ENCODE measurements around the gene PLD3.

Gene PLD3

GRCh38 chr19:40412866-40413265 lies 64.4 kb downstream of the PLD3 start:
- no peak for DNase-seq (ENCODE audit: low spot score)

DNA sequence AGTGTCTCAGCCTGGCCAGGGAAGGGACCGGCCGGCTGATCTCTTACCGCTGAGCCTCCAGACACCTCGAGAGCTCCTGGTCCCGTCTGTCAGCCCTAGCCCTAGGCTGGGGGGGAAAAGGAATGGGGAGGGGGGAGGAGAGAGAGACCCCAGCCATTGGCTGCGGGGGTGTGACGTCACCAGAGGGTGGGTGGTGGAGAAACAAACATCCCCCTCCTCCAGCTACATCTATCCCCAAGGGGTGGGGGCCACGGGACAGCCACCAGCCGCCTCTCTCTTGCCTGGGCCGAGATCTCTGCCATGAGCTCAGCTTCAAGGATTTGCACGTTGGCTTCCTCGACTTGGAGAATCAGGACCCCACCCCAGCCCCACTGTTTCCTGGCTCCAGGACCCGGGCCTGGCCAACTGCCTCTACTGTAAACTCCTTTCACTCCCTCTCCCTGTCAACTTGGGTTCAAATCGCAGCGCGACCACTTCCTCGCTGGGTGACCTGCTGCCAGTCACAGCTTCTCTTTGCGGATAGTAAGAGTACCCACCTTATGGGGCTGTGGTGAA lies 64.9 kb downstream of the PLD3 start, which contains the start of gene PRX:
PRX (minus strand) TSS at position 88 of the 555 bp plus-strand sequence. CDS start 5,446 bp downstream, outside the sequence.
- DNase-seq (ENCODE audit: low spot score) = peak; percentile 51

DNA sequence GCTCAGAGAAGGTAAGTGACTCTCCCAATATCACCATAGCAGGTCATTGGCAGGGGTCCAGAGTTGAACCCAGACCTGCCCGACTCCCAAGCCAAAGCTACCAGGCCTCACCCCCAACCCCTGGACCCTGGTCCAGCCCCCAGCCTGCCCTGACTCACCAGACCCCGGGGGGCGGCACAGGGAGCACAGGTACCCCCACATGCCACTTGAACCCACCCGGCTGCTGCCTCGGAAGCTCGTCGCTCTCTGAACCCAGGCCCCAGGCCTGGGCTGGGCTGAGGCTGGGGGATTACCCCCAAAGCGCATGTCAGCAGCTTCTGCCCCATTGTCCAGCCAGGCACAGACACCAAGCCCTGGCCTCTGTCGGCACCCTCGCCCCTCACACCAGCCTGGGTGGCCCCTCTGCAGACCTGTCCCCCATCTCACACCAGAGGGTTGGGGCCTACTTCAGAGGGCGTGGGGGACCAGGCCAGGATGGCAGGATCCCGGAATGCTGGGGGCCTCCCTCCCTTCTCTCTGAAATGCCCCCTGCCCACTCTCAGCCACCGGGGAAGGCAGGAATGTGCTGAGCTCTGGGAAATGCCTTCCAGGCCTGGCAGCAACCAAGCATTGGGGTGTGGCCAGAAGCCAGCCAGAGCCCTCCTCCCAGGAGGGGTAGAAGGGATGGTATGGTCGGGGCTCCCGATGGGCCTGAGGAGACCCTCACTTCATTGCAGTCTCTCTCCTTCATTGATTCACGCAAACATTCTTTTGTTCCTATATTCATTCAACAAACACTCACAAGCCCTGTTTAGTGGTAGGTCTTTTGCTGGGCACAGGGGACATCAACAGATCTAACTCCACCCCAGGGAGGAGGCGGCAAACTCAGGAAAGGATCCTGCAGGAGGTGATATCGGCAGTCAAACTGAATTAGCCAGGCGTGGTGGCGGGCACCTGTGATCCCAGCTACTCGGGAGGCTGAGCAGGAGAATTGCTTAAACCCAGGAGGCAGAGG lies 66.3 kb downstream of the PLD3 start:
- DNase-seq (ENCODE audit: low spot score) = no peak

- DNase-seq (ENCODE audit: low spot score) = no peak
Observed at GRCh38 chr19:40415768-40416167, 67.3 kb downstream of the PLD3 start.

- DNase-seq (ENCODE audit: low spot score) = no peak
Observed at GRCh38 chr19:40416918-40417642, 68.6 kb downstream of the PLD3 start.

DNA sequence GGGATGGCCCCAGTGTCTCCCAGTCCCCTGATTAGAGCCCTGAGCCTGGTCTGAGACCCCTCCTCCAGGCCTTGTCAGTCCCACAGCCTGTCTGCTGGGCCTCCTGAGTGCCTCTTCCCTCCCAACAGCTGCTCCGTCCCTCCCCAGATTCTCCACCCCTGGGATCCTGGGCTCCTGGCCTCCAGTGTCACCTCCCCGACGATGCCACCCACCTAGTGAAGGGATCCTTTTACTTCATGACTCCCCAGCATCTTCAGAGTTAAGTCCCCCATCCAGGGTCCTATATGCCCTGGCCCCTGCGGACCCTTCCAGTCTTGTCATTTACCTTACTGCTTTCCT lies 69.1 kb downstream of the PLD3 start:
- no peak for DNase-seq (ENCODE audit: low spot score)

DNA sequence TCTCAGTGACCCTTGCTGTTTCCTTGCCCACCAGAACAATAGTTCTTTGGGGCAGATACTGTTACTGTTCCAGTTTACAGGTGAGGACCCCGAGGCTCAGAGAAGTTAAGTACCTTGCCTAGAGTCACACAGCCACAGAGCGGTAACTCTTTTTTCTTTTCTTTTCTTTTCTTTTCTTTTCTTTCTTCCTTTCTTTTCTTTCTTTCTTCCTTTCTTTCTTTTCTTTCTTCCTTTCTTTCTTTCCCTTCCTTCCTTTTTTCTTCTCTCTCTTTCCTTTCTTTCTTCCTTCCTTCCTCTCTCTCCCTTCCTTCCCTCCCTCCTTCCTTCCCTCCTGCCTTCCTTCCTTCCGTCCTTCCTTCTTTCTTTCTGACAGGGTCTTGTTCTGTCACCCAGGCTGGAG lies 69.5 kb downstream of the PLD3 start:
- no peak for DNase-seq (ENCODE audit: low spot score)

DNA sequence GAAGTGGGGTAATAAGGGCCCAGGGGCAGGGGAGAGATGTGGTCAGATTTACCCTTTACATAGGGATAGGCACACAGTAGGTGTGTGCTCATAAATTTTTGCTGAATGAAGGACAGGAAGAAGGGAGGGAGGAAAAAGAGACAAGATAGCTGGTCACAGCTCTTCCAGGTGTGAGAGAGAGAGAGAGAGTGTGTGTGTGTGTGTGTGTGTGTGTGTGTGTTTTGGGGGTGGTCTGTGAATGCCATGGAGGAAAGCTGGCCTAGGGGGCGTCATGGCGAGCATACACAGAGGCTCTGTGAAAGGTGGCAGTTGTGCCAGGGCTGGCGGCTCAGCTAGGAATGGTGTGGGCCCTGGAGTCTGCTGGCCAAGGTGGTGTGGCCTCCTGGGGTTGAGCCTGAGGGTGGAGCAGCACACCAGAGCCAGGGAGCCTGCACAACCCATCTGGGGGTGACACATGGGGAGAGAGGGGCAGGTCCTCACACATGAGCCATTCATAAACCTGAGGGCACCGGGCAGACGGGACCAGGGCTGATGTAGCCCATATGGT lies 70.6 kb downstream of the PLD3 start:
- DNase-seq (ENCODE audit: low spot score) = no peak

- DNase-seq (ENCODE audit: low spot score) = no peak
Observed at GRCh38 chr19:40419780-40420179, 71.3 kb downstream of the PLD3 start.

GRCh38 chr19:40420451-40420765 lies 71.9 kb downstream of the PLD3 start:
- DNase-seq (ENCODE audit: low spot score) = no peak

- DNase-seq (ENCODE audit: low spot score) = peak; percentile 87
Observed at GRCh38 chr19:40420766-40421765, 72.6 kb downstream of the PLD3 start.

DNA sequence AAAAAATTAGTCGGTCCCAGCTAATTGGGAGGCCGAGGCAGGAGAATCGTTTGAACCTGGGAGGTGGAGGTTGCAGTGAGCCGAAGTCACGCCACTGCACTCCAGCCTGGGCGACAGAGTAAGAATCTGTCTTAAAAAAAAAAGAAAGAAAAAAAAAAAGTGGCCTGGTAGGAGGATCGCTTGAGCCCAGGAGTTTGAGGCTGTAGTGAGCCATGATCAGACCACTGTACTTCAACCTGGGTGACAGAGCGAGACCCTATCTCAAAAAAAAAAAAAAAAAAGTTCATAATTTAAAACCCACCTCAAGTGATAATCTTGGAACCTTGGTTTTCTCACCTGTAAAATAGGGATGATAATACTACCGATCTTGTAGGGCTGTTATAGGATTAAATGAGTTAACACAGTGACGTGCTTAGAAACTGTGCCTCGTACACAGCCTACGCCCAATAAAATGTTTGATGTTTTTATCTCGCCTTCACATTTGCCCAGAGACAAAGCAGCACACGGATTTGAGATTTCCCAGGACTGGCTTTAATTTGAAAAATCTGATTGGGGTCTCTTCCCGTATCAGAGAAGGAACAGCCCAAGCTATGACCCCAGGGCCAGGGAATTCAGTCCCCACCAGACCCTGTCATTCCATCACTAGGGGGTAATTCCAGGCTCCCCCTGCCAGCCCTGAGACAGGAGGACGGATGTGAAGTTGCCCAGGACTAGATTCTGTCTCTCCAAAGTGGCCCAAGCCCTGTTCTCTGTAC lies 73.7 kb downstream of the PLD3 start:
- DNase-seq (ENCODE audit: low spot score) = peak; percentile 72

DNA sequence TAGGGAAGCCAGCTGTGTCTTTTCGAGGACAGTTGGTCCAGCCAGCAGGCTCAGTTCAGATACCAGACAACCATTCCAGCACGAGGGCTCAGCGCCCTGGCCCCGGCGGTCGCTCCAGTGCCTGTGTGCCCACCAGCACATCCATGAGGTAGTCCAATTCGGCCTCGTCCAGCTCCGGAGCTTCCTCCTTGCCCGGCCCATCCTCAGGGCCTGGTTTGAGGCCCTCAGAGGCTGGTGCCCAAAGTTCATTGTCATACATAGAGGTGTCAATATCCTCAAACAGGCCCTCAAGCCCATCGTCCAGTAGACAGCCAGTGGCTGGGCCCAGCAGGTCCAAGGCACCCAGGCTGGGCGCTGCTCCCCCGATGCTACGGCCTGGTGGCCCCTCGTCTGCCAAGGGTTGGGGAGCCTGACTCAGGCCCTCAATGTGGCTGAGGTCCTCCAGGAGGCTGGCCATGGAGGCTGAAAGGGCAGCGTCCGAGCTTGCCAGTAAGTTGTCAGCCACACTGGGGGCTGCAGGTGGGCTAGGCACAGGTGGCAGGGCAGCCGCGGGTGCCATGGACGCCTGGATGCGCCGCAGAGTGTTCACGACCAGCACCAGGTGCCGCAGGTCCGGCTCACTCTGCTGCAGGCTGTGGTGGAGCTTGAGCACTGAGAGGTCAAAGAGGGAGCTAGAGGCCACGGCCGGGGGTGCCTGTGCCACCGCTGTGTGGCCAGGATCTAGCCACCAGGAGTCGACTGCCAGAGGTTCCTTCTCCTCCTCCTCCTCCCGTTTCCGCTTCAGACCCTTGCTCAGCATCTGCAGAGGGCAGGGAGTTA lies 74.5 kb downstream of the PLD3 start:
- no peak for DNase-seq (ENCODE audit: low spot score)

DNA sequence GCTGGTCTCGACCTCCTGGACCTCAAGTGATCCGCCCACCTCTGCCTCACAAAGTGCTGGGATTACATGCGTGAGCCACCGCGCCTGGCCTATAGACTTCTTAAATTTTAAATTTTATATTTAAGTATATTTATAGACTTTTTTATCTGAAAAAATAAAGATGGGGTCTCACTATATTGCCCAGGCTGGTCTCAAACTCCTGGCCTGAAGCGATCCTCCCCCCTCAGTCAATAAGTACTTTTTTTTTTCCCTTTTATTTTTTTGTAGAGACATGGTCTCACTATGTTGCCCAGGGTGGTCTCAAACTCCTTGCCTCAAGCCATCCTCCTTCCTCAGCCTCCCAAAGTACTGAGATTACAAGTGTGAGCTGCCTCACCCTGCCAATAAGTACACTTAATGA lies 75.4 kb downstream of the PLD3 start:
- no peak for DNase-seq (ENCODE audit: low spot score)

- DNase-seq (ENCODE audit: low spot score) = no peak
Observed at GRCh38 chr19:40424637-40425449, 76.3 kb downstream of the PLD3 start.

DNA sequence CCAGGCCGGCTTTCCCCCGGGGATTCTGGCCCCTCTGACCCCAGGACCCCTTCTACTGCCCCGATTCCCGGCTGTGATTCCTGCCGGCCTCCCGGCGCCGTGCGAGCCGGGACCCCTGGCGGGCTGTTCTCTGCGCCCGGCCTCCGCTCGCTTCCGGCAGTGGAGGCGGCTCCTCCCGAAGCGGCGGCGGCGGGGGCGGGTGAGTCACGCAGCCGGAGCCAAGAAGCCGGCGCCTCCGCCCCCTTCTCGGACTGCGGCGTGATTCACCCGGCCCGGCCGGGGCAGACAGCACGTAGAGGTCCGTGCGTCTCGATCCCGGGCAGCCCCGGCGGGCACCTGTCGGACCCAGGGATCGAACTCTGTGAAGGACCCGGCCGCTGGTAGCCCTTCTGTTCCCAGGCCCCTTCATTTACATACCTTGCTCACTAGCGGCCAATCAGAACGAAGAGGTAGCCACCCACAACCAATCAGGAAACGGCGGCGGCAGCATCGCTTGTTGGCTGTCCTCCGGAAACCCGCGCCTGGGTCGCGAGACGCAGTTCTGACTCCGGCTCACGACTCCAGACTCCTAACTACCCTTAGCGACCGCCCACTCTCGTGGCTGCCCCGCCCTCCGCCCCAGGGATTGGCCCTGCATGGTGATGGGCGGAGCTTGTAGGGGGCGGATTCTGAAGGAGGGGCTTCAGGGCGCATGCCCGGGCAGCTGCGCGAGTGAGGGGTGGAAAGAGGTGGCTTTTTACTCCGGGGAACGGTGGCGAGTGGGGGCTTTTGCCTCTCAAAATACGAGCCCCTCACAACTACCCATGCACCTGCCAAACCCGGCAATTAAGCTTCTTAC lies 77.2 kb downstream of the PLD3 start, which contains the start of gene SERTAD1:
SERTAD1 (minus strand) TSS at position 543 of the 838 bp plus-strand sequence. CDS start 2,446 bp downstream, outside the sequence.
- peak; percentile 99 for DNase-seq (ENCODE audit: low spot score)
